WTC11 (cell line): ENCODE data around the gene LAMA3. TPM values are rescaled to one million over a fixed set of nuclear protein-coding genes. Genes with fewer than 3 reads are reported as not detected.

ENCODE experiments used
- ATAC-seq: fragments of 200-7000 bp; cut with Tn5 transposase; 2 replicates; pipeline ENCODE4 v1.10.0; 2021; ENCODE audit warnings: mild to moderate bottlenecking, moderate library complexity
- CTCF ChIA-PET: fragments of 300-600 bp; sonication (Branson Sonifier 250); formaldehyde crosslinking; loops from one replicate; lab custom pipeline; 2021; ENCODE audit warnings: antibody characterized with exemption; lab: Charles Lee
- POLR2A ChIA-PET: fragments of 350-600 bp; sonication (Branson Sonifier 250); formaldehyde crosslinking; loops from one replicate; lab custom pipeline; 2021; ENCODE audit warnings: antibody characterized with exemption; lab: Charles Lee
- DNase-seq: peaks from one replicate; pipeline ENCODE4 v3.0.0; 2021; ENCODE audit warnings: low spot score
- H3K27ac Mint-ChIP-seq: 2 replicates; pipeline ENCODE4 v1.8.0; 2021; ENCODE audit warnings: mixed read lengths
- H3K27me3 Mint-ChIP-seq: 2 replicates; pipeline ENCODE4 v1.8.0; 2021; ENCODE audit warnings: low read depth, mild to moderate bottlenecking, moderate library complexity, mixed read lengths
- H3K36me3 Mint-ChIP-seq: 2 replicates; pipeline ENCODE4 v1.8.0; 2021; ENCODE audit warnings: mixed read lengths
- H3K4me1 Mint-ChIP-seq: 2 replicates; pipeline ENCODE4 v1.8.0; 2022; ENCODE audit warnings: mixed read lengths
- H3K4me3 Mint-ChIP-seq: 2 replicates; pipeline ENCODE4 v1.8.0; 2021; ENCODE audit warnings: mild to moderate bottlenecking, moderate library complexity, mixed read lengths
- H3K9me3 Mint-ChIP-seq: 2 replicates; pipeline ENCODE4 v1.8.0; 2021; ENCODE audit warnings: mixed read lengths
- EMX1 ChIP-seq: fragments of 250-450 bp; sonication (Bioruptor Pico); IDR thresholded peaks from 2 replicates; pipeline ENCODE4 v1.8.0; 2021; ENCODE audit warnings: mild to moderate bottlenecking
- FOXK1 ChIP-seq: sonication (generic); formaldehyde crosslinking; IDR thresholded peaks from 2 replicates; pipeline ENCODE4 v1.8.0; 2022; ENCODE audit warnings: mild to moderate bottlenecking, moderate library complexity, missing genetic modification reagents
- GRHL2 ChIP-seq: fragments of 250-450 bp; sonication (Bioruptor Pico); IDR thresholded peaks from 2 replicates; pipeline ENCODE4 v1.8.0; 2022; ENCODE audit warnings: mild to moderate bottlenecking, moderate library complexity; ENCODE audit not compliant: insufficient replicate concordance, severe bottlenecking
- GTF2I ChIP-seq: fragments of 250-450 bp; sonication (Bioruptor Pico); conservative IDR thresholded peaks from 2 replicates; pipeline ENCODE4 v1.4.0; 2021; ENCODE audit warnings: mild to moderate bottlenecking
- HMGA2 ChIP-seq: fragments of 250-450 bp; sonication (Bioruptor Pico); IDR thresholded peaks from 2 replicates; pipeline ENCODE4 v1.4.0; 2021; ENCODE audit warnings: mild to moderate bottlenecking, moderate library complexity
- IRF2 ChIP-seq: sonication (generic); formaldehyde crosslinking; IDR thresholded peaks from 2 replicates; pipeline ENCODE4 v1.8.0; 2022; ENCODE audit warnings: low read depth, missing genetic modification reagents, borderline replicate concordance
- NFE2L1 ChIP-seq: sonication (generic); formaldehyde crosslinking; IDR thresholded peaks from 2 replicates; pipeline ENCODE4 v1.8.1; 2023; ENCODE audit warnings: missing genetic modification reagents
- SMAD3 ChIP-seq: sonication (generic); formaldehyde crosslinking; IDR thresholded peaks from 2 replicates; pipeline ENCODE4 v1.8.0; 2022; ENCODE audit warnings: missing genetic modification reagents, mild to moderate bottlenecking, borderline replicate concordance
- SMAD4 ChIP-seq: sonication (generic); formaldehyde crosslinking; IDR thresholded peaks from 2 replicates; pipeline ENCODE4 v1.8.0; 2022; ENCODE audit warnings: mild to moderate bottlenecking, missing genetic modification reagents
- TP53 ChIP-seq: sonication (generic); formaldehyde crosslinking; IDR thresholded peaks from 2 replicates; pipeline ENCODE4 v1.8.1; 2023; ENCODE audit warnings: mild to moderate bottlenecking, missing genetic modification reagents
- ZNF416 ChIP-seq: fragments of 250-450 bp; sonication (Bioruptor Pico); IDR thresholded peaks from 2 replicates; pipeline ENCODE4 v1.9.0; 2021; ENCODE audit warnings: mild to moderate bottlenecking, inconsistent platforms
- total RNA-seq: library from RNA; stranded (reverse); gene quantifications from 3 replicates; pipeline ENCODE4 v1.2.3, GENCODE V29; 2021
- TF ChIP-seq, protein P1 (sequence below): fragments of 250-450 bp; sonication (Bioruptor Pico); IDR thresholded peaks from 2 replicates; pipeline ENCODE4 v1.9.0; 2021; ENCODE audit warnings: mild to moderate bottlenecking
- TF ChIP-seq, protein P2 (sequence below): sonication (generic); formaldehyde crosslinking; IDR thresholded peaks from 2 replicates; pipeline ENCODE4 v1.8.1; 2023; ENCODE audit warnings: mild to moderate bottlenecking, moderate library complexity, missing genetic modification reagents
- TF ChIP-seq, protein P3 (sequence below): sonication (generic); formaldehyde crosslinking; IDR thresholded peaks from 2 replicates; pipeline ENCODE4 v1.8.1; 2022; ENCODE audit warnings: low read depth, mild to moderate bottlenecking, moderate library complexity, missing genetic modification reagents, borderline replicate concordance
- TF ChIP-seq, protein P4 (sequence below): sonication (generic); formaldehyde crosslinking; conservative IDR thresholded peaks from 2 replicates; pipeline ENCODE4 v1.8.1; 2022; ENCODE audit warnings: mild to moderate bottlenecking, missing genetic modification reagents
- TF ChIP-seq, protein P5 (sequence below): sonication (generic); formaldehyde crosslinking; IDR thresholded peaks from 2 replicates; pipeline ENCODE4 v1.8.0; 2023; ENCODE audit warnings: missing genetic modification reagents
- TF ChIP-seq, protein P6 (sequence below): sonication (generic); formaldehyde crosslinking; IDR thresholded peaks from 2 replicates; pipeline ENCODE4 v1.8.0; 2022; ENCODE audit warnings: missing genetic modification reagents

Gene LAMA3
- total RNA-seq, 1 experiment from 2014 or later, result 0.83 TPM

DNA sequence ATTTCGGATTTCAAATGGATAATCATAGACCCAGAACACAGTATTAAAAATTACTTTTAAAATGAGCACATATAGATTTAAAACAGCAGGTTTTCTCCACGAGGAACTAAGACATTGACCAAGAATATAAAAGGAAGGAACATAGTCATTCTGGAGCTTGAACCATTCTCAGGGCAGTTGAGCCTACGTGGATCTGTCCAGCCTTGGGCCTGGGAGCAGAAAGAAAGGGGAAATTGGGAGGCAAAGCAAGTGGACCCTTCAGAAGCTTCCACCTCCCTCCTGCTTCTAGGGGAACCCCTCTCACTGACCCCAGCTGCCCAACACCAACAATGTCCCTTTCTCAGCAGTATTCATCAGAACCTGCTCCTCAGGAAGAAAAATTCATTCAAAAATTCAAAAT lies 293.9 kb downstream of the LAMA3 start (continued):
- TF ChIP-seq, protein P1, sequence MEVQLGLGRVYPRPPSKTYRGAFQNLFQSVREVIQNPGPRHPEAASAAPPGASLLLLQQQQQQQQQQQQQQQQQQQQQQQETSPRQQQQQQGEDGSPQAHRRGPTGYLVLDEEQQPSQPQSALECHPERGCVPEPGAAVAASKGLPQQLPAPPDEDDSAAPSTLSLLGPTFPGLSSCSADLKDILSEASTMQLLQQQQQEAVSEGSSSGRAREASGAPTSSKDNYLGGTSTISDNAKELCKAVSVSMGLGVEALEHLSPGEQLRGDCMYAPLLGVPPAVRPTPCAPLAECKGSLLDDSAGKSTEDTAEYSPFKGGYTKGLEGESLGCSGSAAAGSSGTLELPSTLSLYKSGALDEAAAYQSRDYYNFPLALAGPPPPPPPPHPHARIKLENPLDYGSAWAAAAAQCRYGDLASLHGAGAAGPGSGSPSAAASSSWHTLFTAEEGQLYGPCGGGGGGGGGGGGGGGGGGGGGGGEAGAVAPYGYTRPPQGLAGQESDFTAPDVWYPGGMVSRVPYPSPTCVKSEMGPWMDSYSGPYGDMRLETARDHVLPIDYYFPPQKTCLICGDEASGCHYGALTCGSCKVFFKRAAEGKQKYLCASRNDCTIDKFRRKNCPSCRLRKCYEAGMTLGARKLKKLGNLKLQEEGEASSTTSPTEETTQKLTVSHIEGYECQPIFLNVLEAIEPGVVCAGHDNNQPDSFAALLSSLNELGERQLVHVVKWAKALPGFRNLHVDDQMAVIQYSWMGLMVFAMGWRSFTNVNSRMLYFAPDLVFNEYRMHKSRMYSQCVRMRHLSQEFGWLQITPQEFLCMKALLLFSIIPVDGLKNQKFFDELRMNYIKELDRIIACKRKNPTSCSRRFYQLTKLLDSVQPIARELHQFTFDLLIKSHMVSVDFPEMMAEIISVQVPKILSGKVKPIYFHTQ (CRISPR knock-in tag), result no peak
- no peak for TF ChIP-seq GRHL2 (CRISPR knock-in tag)

DNA sequence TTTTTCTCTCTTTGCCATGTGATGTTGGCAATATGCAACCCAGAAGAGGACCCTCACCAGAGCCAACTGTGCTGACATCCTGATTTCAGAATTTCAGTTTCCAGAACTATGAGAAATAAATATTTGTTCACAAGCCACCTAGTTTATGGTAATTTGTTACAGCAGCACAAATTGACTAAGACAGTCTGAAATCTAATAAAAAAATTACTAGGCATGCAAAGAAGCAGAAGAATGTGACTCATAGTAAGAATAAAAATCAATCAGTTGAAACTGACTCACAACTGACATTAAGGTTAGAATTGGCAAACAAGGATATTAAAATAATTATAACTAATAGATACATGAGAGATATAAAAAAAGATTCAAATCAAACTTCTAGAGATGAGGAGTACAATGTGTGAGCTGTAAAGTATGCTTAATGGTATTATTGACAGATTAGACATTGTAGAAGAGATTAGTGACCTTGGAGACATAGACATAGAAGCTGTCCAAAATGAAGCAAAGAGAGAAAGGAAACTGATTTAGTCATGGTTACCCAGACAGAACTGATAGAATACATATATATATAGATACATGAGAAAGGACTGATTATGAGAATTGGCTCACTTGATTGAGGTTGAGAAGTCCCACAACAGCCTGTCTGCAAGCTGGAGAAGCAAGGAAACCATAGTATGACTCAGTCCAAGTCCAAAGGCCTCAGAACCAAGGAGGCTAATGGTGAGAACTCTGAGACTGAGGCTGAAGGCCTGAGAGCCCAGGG lies 297.5 kb downstream of the LAMA3 start:
- CTCF ChIA-PET, result no interaction called here
- H3K36me3 Mint-ChIP-seq, result no peaks in the 10 kb centered on the region
- H3K4me3 Mint-ChIP-seq, result no peak overlapping the region
- ATAC-seq (no peak), DNase-seq (no peak)
- H3K4me1 Mint-ChIP-seq, result peaks cover 12% of the 10 kb centered on the region
- POLR2A ChIA-PET, result no interaction called here
- H3K27ac Mint-ChIP-seq, result no peak overlapping the region
- H3K27me3 Mint-ChIP-seq, result no peaks in the 10 kb centered on the region
- TF ChIP-seq, protein P2, sequence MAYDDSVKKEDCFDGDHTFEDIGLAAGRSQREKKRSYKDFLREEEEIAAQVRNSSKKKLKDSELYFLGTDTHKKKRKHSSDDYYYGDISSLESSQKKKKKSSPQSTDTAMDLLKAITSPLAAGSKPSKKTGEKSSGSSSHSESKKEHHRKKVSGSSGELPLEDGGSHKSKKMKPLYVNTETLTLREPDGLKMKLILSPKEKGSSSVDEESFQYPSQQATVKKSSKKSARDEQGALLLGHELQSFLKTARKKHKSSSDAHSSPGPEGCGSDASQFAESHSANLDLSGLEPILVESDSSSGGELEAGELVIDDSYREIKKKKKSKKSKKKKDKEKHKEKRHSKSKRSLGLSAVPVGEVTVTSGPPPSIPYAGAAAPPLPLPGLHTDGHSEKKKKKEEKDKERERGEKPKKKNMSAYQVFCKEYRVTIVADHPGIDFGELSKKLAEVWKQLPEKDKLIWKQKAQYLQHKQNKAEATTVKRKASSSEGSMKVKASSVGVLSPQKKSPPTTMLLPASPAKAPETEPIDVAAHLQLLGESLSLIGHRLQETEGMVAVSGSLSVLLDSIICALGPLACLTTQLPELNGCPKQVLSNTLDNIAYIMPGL (CRISPR knock-in tag), result no peak
- TF ChIP-seq TP53, result no peak
- TF ChIP-seq, protein P3, sequence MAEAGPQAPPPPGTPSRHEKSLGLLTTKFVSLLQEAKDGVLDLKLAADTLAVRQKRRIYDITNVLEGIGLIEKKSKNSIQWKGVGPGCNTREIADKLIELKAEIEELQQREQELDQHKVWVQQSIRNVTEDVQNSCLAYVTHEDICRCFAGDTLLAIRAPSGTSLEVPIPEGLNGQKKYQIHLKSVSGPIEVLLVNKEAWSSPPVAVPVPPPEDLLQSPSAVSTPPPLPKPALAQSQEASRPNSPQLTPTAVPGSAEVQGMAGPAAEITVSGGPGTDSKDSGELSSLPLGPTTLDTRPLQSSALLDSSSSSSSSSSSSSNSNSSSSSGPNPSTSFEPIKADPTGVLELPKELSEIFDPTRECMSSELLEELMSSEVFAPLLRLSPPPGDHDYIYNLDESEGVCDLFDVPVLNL, result no peak
- TF ChIP-seq ZNF416, result no peak
- TF ChIP-seq GTF2I (CRISPR knock-in tag), result no peak
- TF ChIP-seq EMX1 (CRISPR knock-in tag), result no peak
- no peak for TF ChIP-seq SMAD4
- TF ChIP-seq, protein P4, sequence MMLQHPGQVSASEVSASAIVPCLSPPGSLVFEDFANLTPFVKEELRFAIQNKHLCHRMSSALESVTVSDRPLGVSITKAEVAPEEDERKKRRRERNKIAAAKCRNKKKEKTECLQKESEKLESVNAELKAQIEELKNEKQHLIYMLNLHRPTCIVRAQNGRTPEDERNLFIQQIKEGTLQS (CRISPR knock-in tag), result no peak
- TF ChIP-seq HMGA2 (CRISPR knock-in tag), result no peak
- TF ChIP-seq SMAD3 (CRISPR knock-in tag), result no peak
- TF ChIP-seq, protein P5, sequence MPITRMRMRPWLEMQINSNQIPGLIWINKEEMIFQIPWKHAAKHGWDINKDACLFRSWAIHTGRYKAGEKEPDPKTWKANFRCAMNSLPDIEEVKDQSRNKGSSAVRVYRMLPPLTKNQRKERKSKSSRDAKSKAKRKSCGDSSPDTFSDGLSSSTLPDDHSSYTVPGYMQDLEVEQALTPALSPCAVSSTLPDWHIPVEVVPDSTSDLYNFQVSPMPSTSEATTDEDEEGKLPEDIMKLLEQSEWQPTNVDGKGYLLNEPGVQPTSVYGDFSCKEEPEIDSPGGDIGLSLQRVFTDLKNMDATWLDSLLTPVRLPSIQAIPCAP, result no peak
- TF ChIP-seq IRF2 (CRISPR knock-in tag), result no peak
- no peak for TF ChIP-seq FOXK1 (CRISPR knock-in tag)
- TF ChIP-seq NFE2L1, result no peak
- TF ChIP-seq, protein P6, sequence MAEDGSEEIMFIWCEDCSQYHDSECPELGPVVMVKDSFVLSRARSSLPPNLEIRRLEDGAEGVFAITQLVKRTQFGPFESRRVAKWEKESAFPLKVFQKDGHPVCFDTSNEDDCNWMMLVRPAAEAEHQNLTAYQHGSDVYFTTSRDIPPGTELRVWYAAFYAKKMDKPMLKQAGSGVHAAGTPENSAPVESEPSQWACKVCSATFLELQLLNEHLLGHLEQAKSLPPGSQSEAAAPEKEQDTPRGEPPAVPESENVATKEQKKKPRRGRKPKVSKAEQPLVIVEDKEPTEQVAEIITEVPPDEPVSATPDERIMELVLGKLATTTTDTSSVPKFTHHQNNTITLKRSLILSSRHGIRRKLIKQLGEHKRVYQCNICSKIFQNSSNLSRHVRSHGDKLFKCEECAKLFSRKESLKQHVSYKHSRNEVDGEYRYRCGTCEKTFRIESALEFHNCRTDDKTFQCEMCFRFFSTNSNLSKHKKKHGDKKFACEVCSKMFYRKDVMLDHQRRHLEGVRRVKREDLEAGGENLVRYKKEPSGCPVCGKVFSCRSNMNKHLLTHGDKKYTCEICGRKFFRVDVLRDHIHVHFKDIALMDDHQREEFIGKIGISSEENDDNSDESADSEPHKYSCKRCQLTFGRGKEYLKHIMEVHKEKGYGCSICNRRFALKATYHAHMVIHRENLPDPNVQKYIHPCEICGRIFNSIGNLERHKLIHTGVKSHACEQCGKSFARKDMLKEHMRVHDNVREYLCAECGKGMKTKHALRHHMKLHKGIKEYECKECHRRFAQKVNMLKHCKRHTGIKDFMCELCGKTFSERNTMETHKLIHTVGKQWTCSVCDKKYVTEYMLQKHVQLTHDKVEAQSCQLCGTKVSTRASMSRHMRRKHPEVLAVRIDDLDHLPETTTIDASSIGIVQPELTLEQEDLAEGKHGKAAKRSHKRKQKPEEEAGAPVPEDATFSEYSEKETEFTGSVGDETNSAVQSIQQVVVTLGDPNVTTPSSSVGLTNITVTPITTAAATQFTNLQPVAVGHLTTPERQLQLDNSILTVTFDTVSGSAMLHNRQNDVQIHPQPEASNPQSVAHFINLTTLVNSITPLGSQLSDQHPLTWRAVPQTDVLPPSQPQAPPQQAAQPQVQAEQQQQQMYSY, result no peak
- no peaks in the 10 kb centered on the region for H3K9me3 Mint-ChIP-seq
